ENCODE results near the gene FEM1A. TPM values are rescaled to one million over a fixed set of nuclear protein-coding genes. Genes with fewer than 3 reads are reported as not detected.

Gene FEM1A
- total RNA-seq, 1 experiment from 2014 or later = 20.0 TPM

DNA sequence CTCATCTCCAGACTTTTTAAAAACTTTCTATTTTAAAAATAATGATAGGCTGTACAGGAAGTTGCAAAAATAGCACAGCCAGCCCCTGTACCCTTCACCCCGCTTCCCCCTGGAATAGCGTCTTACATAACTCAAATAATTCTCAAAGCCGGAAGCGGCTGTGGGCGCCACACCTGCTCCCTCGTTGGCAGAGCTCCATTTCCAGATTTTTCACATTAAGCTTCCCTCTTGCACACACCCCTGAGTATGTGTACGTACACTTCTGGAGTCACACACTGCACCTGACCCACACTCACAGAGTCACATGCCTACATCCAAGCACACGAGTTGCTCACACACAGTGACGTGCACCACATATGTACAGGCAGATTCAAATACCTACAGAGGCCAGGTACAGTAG, 42.9 kb upstream of the FEM1A start:
- H3K27me3 Mint-ChIP-seq (ENCODE audit: low read depth) = peaks cover 13% of the 10 kb centered on the region
- no peaks in the 10 kb centered on the region for H3K9me3 Mint-ChIP-seq

More for the DNA sequence above, 42.9 kb upstream of the FEM1A start:
- Histone ChIP-seq H3K79me2 (ENCODE audit: insufficient read depth, low read length) (no peaks in the 10 kb centered on the region), H3K14ac (ENCODE audit: insufficient read depth, low read length) (no peak overlapping the region; the same call in 1 of the 2 replicates), H3K27ac (ENCODE audit: insufficient read length, low read depth, low read length) (no peak overlapping the region), H2BK15ac (ENCODE audit: low read depth, low read length) (no peak overlapping the region), H2AFZ (ENCODE audit: low read length) (no peak overlapping the region), H3K9ac (ENCODE audit: extremely low read depth, insufficient read length, low read length) (no peak overlapping the region), H3T11ph (ENCODE audit: low read length) (no peak overlapping the region), H3K23ac (ENCODE audit: insufficient read length, low read depth, low read length) (no peak overlapping the region), H3K4me2 (ENCODE audit: insufficient read depth, insufficient read length, low read length) (no peak overlapping the region), H2AK5ac (ENCODE audit: insufficient read length, low read length) (no peak overlapping the region), H4K5ac (ENCODE audit: insufficient read length, low read depth, low read length) (no peak overlapping the region), H3K4ac (ENCODE audit: low read depth, low read length) (no peak overlapping the region), H2BK20ac (ENCODE audit: low read depth, low read length, poor library complexity, severe bottlenecking) (no peak overlapping the region), H4K91ac (ENCODE audit: insufficient read length, low read depth, low read length) (no peak overlapping the region), H3K79me1 (ENCODE audit: insufficient read depth, low read depth, low read length, poor library complexity, severe bottlenecking) (no peaks in the 10 kb centered on the region), H3K9me3 (ENCODE audit: control insufficient read depth, low read depth, low read length) (no peaks in the 10 kb centered on the region), H2BK120ac (ENCODE audit: low read depth, low read length, poor library complexity, severe bottlenecking) (no peak overlapping the region), H3K27me3 (ENCODE audit: insufficient read depth, low read length) (no peaks in the 10 kb centered on the region), H2BK12ac (ENCODE audit: insufficient read length, low read depth, low read length) (no peak overlapping the region), H3K18ac (ENCODE audit: insufficient read length, low read depth, low read length) (no peak overlapping the region), H4K8ac (replicated peaks; ENCODE audit: insufficient read length, low read depth, low read length) (no peak overlapping the region), H3K56ac (ENCODE audit: insufficient read length, low read depth, low read length) (no peak overlapping the region), H3K4me1 (ENCODE audit: insufficient read depth, low read length) (no peaks in the 10 kb centered on the region), H2BK5ac (ENCODE audit: insufficient read length, low read length) (no peak overlapping the region), H4K20me1 (ENCODE audit: control insufficient read depth, insufficient read depth, insufficient read length) (no peaks in the 10 kb centered on the region), H3K23me2 (ENCODE audit: insufficient read length, low read depth, low read length, poor library complexity, severe bottlenecking) (no peaks in the 10 kb centered on the region)
- H3K4me1 Mint-ChIP-seq = no peaks in the 10 kb centered on the region
- H3K4me3 Mint-ChIP-seq = no peak overlapping the region
- no peaks in the 10 kb centered on the region for H3K36me3 Mint-ChIP-seq (ENCODE audit: insufficient read depth in 1 of 3, low read depth in 3 of 3)
- no peak for TF ChIP-seq CTCF (conservative IDR thresholded peaks at IDR 0.05)
- DNase-seq = no peak
- no CpG with 5 or more reads among the region's 9 CpGs for WGBS (ENCODE audit: extremely low coverage, insufficient read length, low lambda C conversion rate)
- H3K27ac Mint-ChIP-seq = no peak overlapping the region
